IMR-90 (cell line): ENCODE data around the gene SERPINA1. TPM values are rescaled to one million over a fixed set of nuclear protein-coding genes. Genes with fewer than 3 reads are reported as not detected.

Source experiments
- ATAC-seq: fragments of 200-7000 bp; cut with Tn5 transposase; 2 replicates; pipeline ENCODE4 v1.9.1; 2020; ENCODE audit warnings: low read depth, mild to moderate bottlenecking, moderate library complexity
- BruUV-seq: library from RNA; stranded (reverse); fragments of 400-500 nt; replicated peaks from 2 replicates; lab custom pipeline; 2021; lab: Mats Ljungman, UMichigan
- CTCF ChIA-PET: fragments of 300-600 bp; formaldehyde crosslinking; extraction: SDS; loops from one replicate; lab custom pipeline; 2021; ENCODE audit warnings: antibody characterized with exemption; lab: Yijun Ruan, JAX
- POLR2A ChIA-PET: fragments of 300-600 bp; sonication (Branson Sonifier 250); formaldehyde crosslinking; loops from one replicate; lab custom pipeline; 2022; ENCODE audit warnings: antibody characterized with exemption; ENCODE audit not compliant: unreplicated experiment; lab: Charles Lee
- DNase-seq: peaks from one replicate; pipeline ENCODE4 v3.0.0; 2013
- H2AFZ ChIP-seq: replicated peaks from 2 replicates; pipeline ENCODE3; 2013; ENCODE audit warnings: low read length, mild to moderate bottlenecking; ENCODE audit not compliant: poor library complexity
- H2AK5ac ChIP-seq: 2 replicates; pipeline ENCODE4 v1.6.1; 2013; ENCODE audit warnings: low read depth, low read length, inconsistent platforms
- H2AK9ac ChIP-seq: replicated peaks from 2 replicates; pipeline ENCODE3; 2013; ENCODE audit warnings: mild to moderate bottlenecking, low read depth, low read length, moderate library complexity; ENCODE audit not compliant: poor library complexity
- H2BK120ac ChIP-seq: 2 replicates; pipeline ENCODE4 v1.6.1; 2013; ENCODE audit warnings: low read depth, low read length, inconsistent platforms
- H2BK15ac ChIP-seq: 3 replicates; pipeline ENCODE4 v1.6.1; 2013; ENCODE audit warnings: low read depth, low read length, inconsistent platforms
- H2BK20ac ChIP-seq: 2 replicates; pipeline ENCODE4 v1.6.1; 2013; ENCODE audit warnings: low read depth, mild to moderate bottlenecking, inconsistent platforms, low read length, moderate library complexity
- H2BK5ac ChIP-seq: 2 replicates; pipeline ENCODE4 v1.6.1; 2013; ENCODE audit warnings: mild to moderate bottlenecking, low read depth, low read length, inconsistent platforms; ENCODE audit not compliant: poor library complexity, severe bottlenecking
- H3K14ac ChIP-seq: replicated peaks from 2 replicates; pipeline ENCODE4 v1.6.1; 2013; ENCODE audit warnings: low read depth, low read length, inconsistent platforms
- H3K18ac ChIP-seq: 2 replicates; pipeline ENCODE4 v1.6.1; 2013; ENCODE audit warnings: low read depth, low read length, control low read depth
- H3K23ac ChIP-seq: 2 replicates; pipeline ENCODE4 v1.6.1; 2013; ENCODE audit warnings: low read depth, low read length, inconsistent platforms
- H3K27ac ChIP-seq: 2 replicates; pipeline ENCODE4 v1.5.1; 2013; ENCODE audit warnings: mild to moderate bottlenecking, control low read depth, low read length; ENCODE audit not compliant: insufficient read depth
- H3K27me3 ChIP-seq: 2 replicates; pipeline ENCODE4 v1.6.1; 2013; ENCODE audit warnings: low read length; ENCODE audit not compliant: control insufficient read depth, insufficient read depth
- H3K36me3 ChIP-seq: 2 replicates; pipeline ENCODE4 v1.6.1; 2013; ENCODE audit warnings: low read length, mixed read lengths; ENCODE audit not compliant: control insufficient read depth, insufficient read depth
- H3K4ac ChIP-seq: 2 replicates; pipeline ENCODE4 v1.6.1; 2013; ENCODE audit warnings: low read depth, low read length, inconsistent platforms
- H3K4me1 ChIP-seq: 2 replicates; pipeline ENCODE4 v1.6.1; 2013; ENCODE audit warnings: low read length, mixed read lengths; ENCODE audit not compliant: control insufficient read depth, insufficient read depth
- H3K4me2 ChIP-seq: 2 replicates; pipeline ENCODE4 v1.6.1; 2013; ENCODE audit warnings: low read depth, mild to moderate bottlenecking, control low read depth, low read length, moderate library complexity
- H3K4me3 ChIP-seq: 2 replicates; pipeline ENCODE4 v1.5.1; 2013; ENCODE audit warnings: low read depth, mild to moderate bottlenecking, control low read depth, low read length, moderate library complexity; ENCODE audit not compliant: insufficient read depth
- H3K56ac ChIP-seq: 2 replicates; pipeline ENCODE4 v1.6.1; 2013; ENCODE audit warnings: low read length, inconsistent platforms; ENCODE audit not compliant: insufficient read depth; ENCODE audit errors: extremely low read depth
- H3K79me1 ChIP-seq, 2 experiments: 2 replicates each; pipeline ENCODE4 v1.6.1; 2013; ENCODE audit warnings: low read length in 2 of 2, inconsistent platforms in 1 of 2, low read depth in 1 of 2
- H3K9ac ChIP-seq: 2 replicates; pipeline ENCODE4 v1.6.1; 2013; ENCODE audit warnings: low read depth, low read length, control low read depth
- H3K9me1 ChIP-seq: 2 replicates; pipeline ENCODE4 v1.6.1; 2013; ENCODE audit warnings: low read length, inconsistent platforms; ENCODE audit not compliant: insufficient read depth
- H3K9me3 ChIP-seq: 2 replicates; pipeline ENCODE4 v1.6.1; 2013; ENCODE audit warnings: low read length; ENCODE audit not compliant: control insufficient read depth, insufficient read depth
- H4K20me1 ChIP-seq: 2 replicates; pipeline ENCODE4 v1.6.1; 2013; ENCODE audit warnings: low read length, inconsistent platforms; ENCODE audit not compliant: insufficient read depth
- H4K5ac ChIP-seq: 2 replicates; pipeline ENCODE4 v1.6.1; 2013; ENCODE audit warnings: mild to moderate bottlenecking, low read depth, low read length, control low read depth
- H4K8ac ChIP-seq, 2 experiments: 2 replicates each; pipeline ENCODE4 v1.6.1; 2013; ENCODE audit warnings: low read depth in 2 of 2, low read length in 2 of 2, control low read depth in 1 of 2, inconsistent platforms in 1 of 2
- H4K91ac ChIP-seq: 2 replicates; pipeline ENCODE4 v1.6.1; 2013; ENCODE audit warnings: low read depth, low read length, inconsistent platforms; ENCODE audit not compliant: insufficient read depth
- RAD21 ChIP-seq: IDR thresholded peaks from 2 replicates; pipeline ENCODE4 v1.6.1; 2012; ENCODE audit warnings: low read length, improper control_type of control experiment
- WGBS, 2 experiments: methylation state at CpG; one replicate each; pipeline versions ENCODE4 v1.1.5 to v1.1.7; 2013; ENCODE audit warnings: missing lambda C conversion rate in 2 of 2; ENCODE audit not compliant: insufficient read length in 1 of 2; ENCODE audit errors: extremely low coverage in 2 of 2; 5-methylcytosine and 5-hydroxymethylcytosine counted together
- dilution Hi-C: fragments of 300-500 bp; cut with HindIII; formaldehyde crosslinking; loops from one replicate; pipeline ENCODE4 v1.14.3; 2018; ENCODE audit warnings: low sequenced_read_pairs; ENCODE audit not compliant: unreplicated experiment
- in situ Hi-C: fragments of 300-500 bp; cut with MboI; formaldehyde crosslinking; loops from 3 replicates; pipeline ENCODE4 v1.14.3; 2019; ENCODE audit warnings: low sequenced_read_pairs, inconsistent platforms, mixed read lengths
- intact Hi-C: fragments of 100-400 bp; cut with micrococcal nuclease; formaldehyde crosslinking; loops from 2 replicates; pipeline ENCODE4 v1.10.0; 2022
- polyA plus RNA-seq, 3 experiments: library from polyadenylated mRNA; depleted of rRNA; stranded (reverse); fragments of >200 nt; gene quantifications; 2 replicates each; pipeline ENCODE4 v1.2.3, GENCODE V29; 2012; ENCODE audit warnings: low replicate concordance in 1 of 3
- total RNA-seq: library from RNA; depleted of rRNA; stranded (reverse); fragments of >200 nt; gene quantifications from 2 replicates; pipeline ENCODE4 v1.2.3, GENCODE V29; 2012

Gene SERPINA1
- total and polyA plus RNA-seq, 2 of the 4 experiments (the other 2 are of a cell fraction): 0.54 to 1.2 TPM

- POLR2A ChIA-PET: no interaction called here
- dilution Hi-C loops: no loop called here
Measured at GRCh38 chr14:94400422-94400841, 12.0 kb upstream of the SERPINA1 start.

More at GRCh38 chr14:94400422-94400841, 12.0 kb upstream of the SERPINA1 start:
- Histone ChIP-seq H3K9ac (no peak overlapping the region), H2BK15ac (no peak overlapping the region), H4K20me1 (no peaks in the 10 kb centered on the region), H4K8ac (no peak overlapping the region), H3K27me3 (no peaks in the 10 kb centered on the region; the same call in 1 of the 2 replicates), H3K4me3 (no peak overlapping the region), H2BK120ac (no peak overlapping the region), H2AK9ac (no peak overlapping the region), H3K4me1 (no peaks in the 10 kb centered on the region; the same call in 1 of the 2 replicates), H3K9me1 (no peaks in the 10 kb centered on the region), H3K27ac (no peak overlapping the region), H2BK20ac (no peak overlapping the region), H3K36me3 (no peaks in the 10 kb centered on the region), H3K14ac (no peak overlapping the region), H4K5ac (no peak overlapping the region), H3K79me1 (no peaks in the 10 kb centered on the region), H2BK5ac (no peak overlapping the region), H3K23ac (no peak overlapping the region), H3K56ac (no peak overlapping the region), H2AK5ac (no peak overlapping the region), H3K18ac (no peak overlapping the region), H3K9me3 (no peaks in the 10 kb centered on the region), H4K91ac (no peak overlapping the region), H3K4ac (no peak overlapping the region), H2AFZ (no peak overlapping the region), H3K4me2 (no peak overlapping the region)
- in situ Hi-C loops: no loop called here
- CTCF ChIA-PET: no interaction called here
- DNase-seq (no peak), ATAC-seq (no peak)
- intact Hi-C loops: no loop called here
- no TSS peak for BruUV-seq
- no peak for TF ChIP-seq RAD21
- WGBS, 2 experiments: 67% methylated on average over 1 of the region's 3 CpGs; no CpG with 5 or more reads in 1 of the 2 experiments
